BE2C (cell line): ENCODE measurements around the gene ARHGAP18.

Experiments
- DNase-seq: peaks from one replicate; pipeline ENCODE4 v3.0.0-alpha.2; 2020
- H3K27me3 ChIP-seq: fragments of 250-450 bp; sonication (Bioruptor Pico); 2 replicates; pipeline ENCODE4 v1.5.1; 2020; ENCODE audit warnings: mild to moderate bottlenecking
- H3K36me3 ChIP-seq: fragments of 250-450 bp; sonication (Bioruptor Pico); 2 replicates; pipeline ENCODE4 v1.5.1; 2020; ENCODE audit warnings: mild to moderate bottlenecking
- H3K4me1 ChIP-seq: fragments of 250-450 bp; sonication (Bioruptor Pico); 2 replicates; pipeline ENCODE4 v1.5.1; 2020
- H3K4me3 ChIP-seq: 2 replicates; pipeline ENCODE4 v1.5.1; 2011; ENCODE audit warnings: low read depth, low read length
- H3K9me3 ChIP-seq: fragments of 250-450 bp; sonication (Bioruptor Pico); 2 replicates; pipeline ENCODE4 v1.5.1; 2020
- TF ChIP-seq, protein P1 (sequence below): IDR thresholded peaks from 2 replicates; pipeline ENCODE4 v1.5.1; 2012; ENCODE audit warnings: mild to moderate bottlenecking, low read depth, low read length

ARHGAP18 gene

DNA sequence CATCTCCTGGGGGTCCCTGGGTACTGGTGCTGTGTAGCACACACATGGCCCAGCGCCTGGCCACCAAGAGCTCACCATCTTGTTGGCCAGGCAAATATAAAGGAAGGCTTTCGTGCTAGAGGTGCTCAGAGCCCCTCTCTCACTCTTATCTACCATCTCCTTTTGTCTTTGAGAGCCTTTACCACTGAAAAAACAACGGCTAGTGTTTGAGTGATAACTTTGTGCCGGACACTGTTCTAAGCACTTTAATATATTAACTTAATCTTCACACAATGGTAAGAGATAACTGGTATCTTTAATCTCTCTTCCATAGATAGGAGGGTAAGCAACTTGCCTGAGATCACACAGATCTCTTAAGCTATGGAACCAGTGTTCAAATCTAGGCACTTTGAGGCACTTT is 21.5 kb upstream of the ARHGAP18 start:
- DNase-seq = no peak
- Histone ChIP-seq H3K9me3 (no peaks in the 10 kb centered on the region), H3K36me3 (no peaks in the 10 kb centered on the region), H3K27me3 (no peaks in the 10 kb centered on the region), H3K4me3 (no peak overlapping the region), H3K4me1 (no peaks in the 10 kb centered on the region)
- TF ChIP-seq, protein P1, sequence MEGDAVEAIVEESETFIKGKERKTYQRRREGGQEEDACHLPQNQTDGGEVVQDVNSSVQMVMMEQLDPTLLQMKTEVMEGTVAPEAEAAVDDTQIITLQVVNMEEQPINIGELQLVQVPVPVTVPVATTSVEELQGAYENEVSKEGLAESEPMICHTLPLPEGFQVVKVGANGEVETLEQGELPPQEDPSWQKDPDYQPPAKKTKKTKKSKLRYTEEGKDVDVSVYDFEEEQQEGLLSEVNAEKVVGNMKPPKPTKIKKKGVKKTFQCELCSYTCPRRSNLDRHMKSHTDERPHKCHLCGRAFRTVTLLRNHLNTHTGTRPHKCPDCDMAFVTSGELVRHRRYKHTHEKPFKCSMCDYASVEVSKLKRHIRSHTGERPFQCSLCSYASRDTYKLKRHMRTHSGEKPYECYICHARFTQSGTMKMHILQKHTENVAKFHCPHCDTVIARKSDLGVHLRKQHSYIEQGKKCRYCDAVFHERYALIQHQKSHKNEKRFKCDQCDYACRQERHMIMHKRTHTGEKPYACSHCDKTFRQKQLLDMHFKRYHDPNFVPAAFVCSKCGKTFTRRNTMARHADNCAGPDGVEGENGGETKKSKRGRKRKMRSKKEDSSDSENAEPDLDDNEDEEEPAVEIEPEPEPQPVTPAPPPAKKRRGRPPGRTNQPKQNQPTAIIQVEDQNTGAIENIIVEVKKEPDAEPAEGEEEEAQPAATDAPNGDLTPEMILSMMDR = no peak

DNA sequence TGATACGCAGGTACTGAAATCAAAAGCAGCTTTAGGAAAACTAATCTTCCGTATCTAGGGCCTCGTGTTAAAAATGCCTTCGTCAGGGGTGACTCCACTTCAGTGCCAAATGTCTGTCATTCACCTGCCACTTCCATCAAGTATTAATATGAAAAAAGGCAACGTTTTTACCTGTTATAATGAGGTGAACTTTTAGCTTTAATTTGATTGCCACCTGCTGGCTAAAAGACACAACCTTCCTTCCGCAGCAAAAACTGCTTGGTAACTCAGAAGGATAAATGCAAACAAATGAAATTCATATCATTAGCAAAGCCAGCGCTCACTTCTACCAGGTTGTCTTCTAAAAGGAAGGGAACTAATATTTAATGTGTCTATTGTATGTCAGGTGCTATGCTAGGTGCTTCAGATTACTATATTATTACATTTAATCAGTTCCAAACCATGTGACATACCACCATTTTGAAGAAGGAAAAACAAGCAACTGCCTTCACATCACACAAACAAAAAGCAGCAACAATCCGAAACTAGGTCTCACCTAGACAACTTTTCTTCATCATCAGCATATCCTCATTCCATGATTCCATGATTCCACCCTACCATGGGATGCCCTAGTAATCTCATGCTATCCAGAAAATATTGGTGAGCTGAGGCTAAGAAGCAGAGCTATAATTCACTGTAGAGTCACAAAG is 20.6 kb upstream of the ARHGAP18 start:
- TF ChIP-seq, protein P1 = peak; percentile 50
- no peak for DNase-seq
- Histone ChIP-seq H3K36me3 (no peaks in the 10 kb centered on the region), H3K4me3 (no peak overlapping the region), H3K9me3 (no peaks in the 10 kb centered on the region), H3K27me3 (no peaks in the 10 kb centered on the region), H3K4me1 (no peaks in the 10 kb centered on the region)

DNA sequence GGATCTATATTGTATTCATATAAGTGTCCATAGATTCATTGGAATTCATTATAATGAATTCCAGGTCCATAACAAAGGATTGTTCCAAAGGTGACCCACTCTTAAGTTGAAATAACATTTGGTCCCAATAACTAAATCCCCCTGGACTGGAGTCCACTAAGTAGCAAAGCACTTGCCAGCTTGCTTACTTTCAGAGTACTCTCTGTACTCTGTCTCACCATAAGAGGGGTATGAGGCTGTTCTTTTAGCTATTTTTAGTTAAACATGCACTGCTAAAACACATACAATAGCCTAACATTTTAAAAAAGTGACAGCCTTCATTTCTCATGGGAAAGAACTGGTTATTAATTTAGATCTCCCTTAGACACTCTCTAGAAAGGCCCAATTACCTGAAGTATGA is 16.7 kb upstream of the ARHGAP18 start:
- H3K27me3 ChIP-seq = no peaks in the 10 kb centered on the region
- H3K4me1 ChIP-seq = no peaks in the 10 kb centered on the region
- H3K9me3 ChIP-seq = no peaks in the 10 kb centered on the region
- no peak overlapping the region for H3K4me3 ChIP-seq
- TF ChIP-seq, protein P1 = no peak
- H3K36me3 ChIP-seq = no peaks in the 10 kb centered on the region
- DNase-seq = no peak

DNA sequence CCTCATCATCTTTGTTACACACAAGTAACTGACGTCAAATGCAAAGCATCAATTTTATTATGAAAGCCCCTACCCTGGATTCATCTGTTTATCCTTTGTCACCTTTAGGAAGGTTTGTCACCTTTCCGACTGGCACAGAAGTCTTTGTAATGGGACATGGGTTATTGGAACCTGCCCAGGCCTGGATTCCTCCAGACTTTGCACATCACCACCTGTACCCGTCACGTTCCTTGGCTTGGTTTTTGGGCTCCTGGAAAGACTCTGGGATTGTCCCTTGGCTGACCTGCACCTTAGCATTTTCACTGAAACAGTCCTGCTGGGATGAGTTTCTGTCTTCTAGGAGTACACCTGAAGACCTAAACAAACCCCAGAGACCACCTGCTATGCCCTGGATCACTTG is 15.4 kb upstream of the ARHGAP18 start:
- Histone ChIP-seq H3K4me1 (no peaks in the 10 kb centered on the region), H3K9me3 (no peaks in the 10 kb centered on the region), H3K4me3 (no peak overlapping the region), H3K36me3 (no peaks in the 10 kb centered on the region), H3K27me3 (no peaks in the 10 kb centered on the region)
- TF ChIP-seq, protein P1 = no peak
- no peak for DNase-seq

DNA sequence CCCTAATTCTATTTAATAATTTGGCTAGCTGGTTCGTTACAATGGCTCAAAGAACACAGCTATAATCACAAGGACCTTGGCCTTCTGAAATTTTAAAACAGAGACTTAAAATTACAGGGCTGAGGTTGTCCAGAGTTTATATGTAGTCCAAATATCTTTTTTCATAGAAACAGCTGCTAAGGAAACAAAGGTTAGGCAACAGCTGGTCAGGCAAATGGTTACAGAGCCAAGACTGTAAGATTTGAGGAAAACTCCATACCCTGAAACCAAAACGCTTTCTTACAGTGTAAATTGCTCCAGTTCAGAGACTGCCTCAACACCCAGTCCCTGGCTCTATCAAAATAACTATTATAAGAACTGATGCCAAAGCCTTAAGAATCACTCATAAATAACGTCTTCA is 9.7 kb upstream of the ARHGAP18 start:
- TF ChIP-seq, protein P1 = no peak
- no peak overlapping the region for H3K4me3 ChIP-seq
- no peaks in the 10 kb centered on the region for H3K36me3 ChIP-seq
- no peak for DNase-seq
- no peaks in the 10 kb centered on the region for H3K4me1 ChIP-seq
- no peaks in the 10 kb centered on the region for H3K9me3 ChIP-seq
- no peaks in the 10 kb centered on the region for H3K27me3 ChIP-seq

DNA sequence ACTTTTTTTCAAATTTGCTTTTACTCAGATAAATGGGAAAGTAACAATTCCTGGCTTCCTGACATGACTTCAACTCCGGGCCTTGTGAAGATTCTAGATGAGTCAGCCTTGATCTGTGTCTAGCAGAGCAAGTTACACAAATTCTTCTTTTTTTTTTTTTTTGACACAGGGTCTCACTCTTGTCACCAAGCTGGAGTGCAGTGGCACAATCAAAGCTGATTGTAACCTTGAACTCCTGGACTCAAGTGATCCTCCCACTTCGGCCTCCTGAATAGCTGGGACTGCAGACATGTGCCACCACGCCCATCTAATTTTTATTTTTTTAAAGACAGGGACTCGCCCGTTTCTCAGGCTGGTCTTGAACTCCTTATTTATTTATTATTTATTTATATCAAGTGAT is 7.3 kb upstream of the ARHGAP18 start:
- no peaks in the 10 kb centered on the region for H3K4me1 ChIP-seq
- no peak overlapping the region for H3K4me3 ChIP-seq
- H3K27me3 ChIP-seq = no peaks in the 10 kb centered on the region
- DNase-seq = no peak
- H3K36me3 ChIP-seq = no peaks in the 10 kb centered on the region
- TF ChIP-seq, protein P1 = no peak
- no peaks in the 10 kb centered on the region for H3K9me3 ChIP-seq
